ENCODE results near the gene IKZF3.
"Not testable (repeated sequence)": the region's sequence is repeated elsewhere in the genome, so short reads cannot be mapped to it uniquely, and the experiment has no call there.

IKZF3 gene

DNA sequence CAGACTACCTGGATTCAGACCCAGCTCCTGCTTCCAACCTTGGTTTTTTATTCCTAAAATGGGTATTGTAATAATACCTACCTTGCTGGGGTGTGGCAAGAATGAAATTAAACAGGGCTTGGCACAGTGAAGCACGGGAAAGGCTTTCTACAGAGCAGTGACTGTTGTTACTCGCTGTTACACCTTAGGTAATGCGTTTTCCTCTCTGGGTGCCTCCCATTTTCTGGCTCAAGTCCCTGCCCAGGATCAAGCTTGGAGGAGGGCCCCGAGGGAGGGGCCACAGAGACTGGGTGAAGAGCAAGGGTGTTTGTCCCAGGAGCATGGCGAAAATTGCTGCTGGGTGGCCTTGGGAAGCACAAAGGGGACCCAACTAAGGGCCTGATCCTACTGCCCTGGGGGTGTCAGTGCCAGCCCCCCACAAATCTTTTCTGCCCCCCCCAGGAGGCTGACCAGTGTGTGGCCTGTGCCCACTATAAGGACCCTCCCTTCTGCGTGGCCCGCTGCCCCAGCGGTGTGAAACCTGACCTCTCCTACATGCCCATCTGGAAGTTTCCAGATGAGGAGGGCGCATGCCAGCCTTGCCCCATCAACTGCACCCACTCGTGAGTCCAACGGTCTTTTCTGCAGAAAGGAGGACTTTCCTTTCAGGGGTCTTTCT, 147.1 kb downstream of the IKZF3 start:
- intact Hi-C loops (cut with micrococcal nuclease) = no loop called here
- no peaks in the 10 kb centered on the region for H3K4me1 Mint-ChIP-seq (ENCODE audit: low read depth)
- H3K4me3 Mint-ChIP-seq = no peak overlapping the region
- H3K27me3 Mint-ChIP-seq = no peaks in the 10 kb centered on the region
- no peaks in the 10 kb centered on the region for H3K36me3 Mint-ChIP-seq (ENCODE audit: low read depth)
- H3K27ac Mint-ChIP-seq = no peak overlapping the region
- no peaks in the 10 kb centered on the region for H3K9me3 Mint-ChIP-seq

DNA sequence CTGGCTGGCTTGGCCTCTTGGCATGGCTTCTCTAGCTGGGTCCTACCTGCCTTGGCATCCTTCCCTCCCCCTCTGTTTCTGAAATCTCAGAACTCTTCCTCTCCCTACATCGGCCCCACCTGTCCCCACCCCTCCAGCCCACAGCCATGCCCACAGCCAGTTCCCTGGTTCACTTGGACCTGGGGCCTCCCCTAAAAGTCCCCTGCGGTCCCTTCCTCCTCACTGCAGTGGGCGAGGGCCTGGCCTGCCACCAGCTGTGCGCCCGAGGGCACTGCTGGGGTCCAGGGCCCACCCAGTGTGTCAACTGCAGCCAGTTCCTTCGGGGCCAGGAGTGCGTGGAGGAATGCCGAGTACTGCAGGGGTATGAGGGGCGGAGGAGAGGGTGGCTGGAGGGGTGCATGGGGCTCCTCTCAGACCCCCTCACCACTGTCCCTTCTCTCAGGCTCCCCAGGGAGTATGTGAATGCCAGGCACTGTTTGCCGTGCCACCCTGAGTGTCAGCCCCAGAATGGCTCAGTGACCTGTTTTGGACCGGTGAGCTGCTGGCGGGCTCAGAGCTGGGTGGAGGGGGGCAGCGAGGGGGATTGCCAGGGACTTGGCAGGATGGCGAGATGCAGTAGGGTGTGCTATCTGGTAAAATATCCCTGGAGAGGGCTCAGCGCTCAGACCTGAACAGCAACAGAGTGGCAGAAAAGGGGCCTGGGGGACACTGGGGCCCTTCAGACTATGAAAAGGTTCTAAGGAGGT, 147.9 kb downstream of the IKZF3 start:
- no peaks in the 10 kb centered on the region for H3K4me1 Mint-ChIP-seq (ENCODE audit: low read depth)
- H3K27ac Mint-ChIP-seq = no peak overlapping the region
- no peaks in the 10 kb centered on the region for H3K9me3 Mint-ChIP-seq
- no peak overlapping the region for H3K4me3 Mint-ChIP-seq
- intact Hi-C loops (cut with micrococcal nuclease) = no loop called here
- no peaks in the 10 kb centered on the region for H3K27me3 Mint-ChIP-seq
- no peaks in the 10 kb centered on the region for H3K36me3 Mint-ChIP-seq (ENCODE audit: low read depth)

DNA sequence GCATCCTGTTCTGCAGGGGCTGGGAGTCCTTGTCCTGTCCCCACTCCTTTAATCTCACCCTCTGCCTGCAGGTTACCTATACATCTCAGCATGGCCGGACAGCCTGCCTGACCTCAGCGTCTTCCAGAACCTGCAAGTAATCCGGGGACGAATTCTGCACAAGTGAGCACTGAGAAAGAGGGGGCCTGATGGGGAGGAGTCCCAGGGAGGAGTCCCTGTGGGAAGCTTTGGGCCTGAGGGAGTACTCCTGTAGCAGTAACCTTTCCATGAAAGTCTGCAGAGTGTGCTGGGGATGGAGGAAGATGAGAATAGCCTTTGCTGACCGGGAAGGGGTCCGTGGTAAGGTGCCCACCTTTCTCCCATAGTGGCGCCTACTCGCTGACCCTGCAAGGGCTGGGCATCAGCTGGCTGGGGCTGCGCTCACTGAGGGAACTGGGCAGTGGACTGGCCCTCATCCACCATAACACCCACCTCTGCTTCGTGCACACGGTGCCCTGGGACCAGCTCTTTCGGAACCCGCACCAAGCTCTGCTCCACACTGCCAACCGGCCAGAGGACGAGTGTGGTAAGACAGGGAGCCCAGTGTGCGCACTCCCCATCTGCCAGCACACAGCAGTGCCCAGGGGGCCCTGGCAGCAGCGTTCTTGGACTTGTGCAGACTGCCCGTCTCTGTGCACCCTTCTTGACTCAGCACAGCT, 148.6 kb downstream of the IKZF3 start:
- intact Hi-C loops (cut with micrococcal nuclease) = no loop called here
- Mint-ChIP-seq H3K4me3 (no peak overlapping the region), H3K9me3 (no peaks in the 10 kb centered on the region), H3K36me3 (ENCODE audit: low read depth) (no peaks in the 10 kb centered on the region), H3K27ac (no peak overlapping the region), H3K27me3 (no peaks in the 10 kb centered on the region), H3K4me1 (ENCODE audit: low read depth) (no peaks in the 10 kb centered on the region)

DNA sequence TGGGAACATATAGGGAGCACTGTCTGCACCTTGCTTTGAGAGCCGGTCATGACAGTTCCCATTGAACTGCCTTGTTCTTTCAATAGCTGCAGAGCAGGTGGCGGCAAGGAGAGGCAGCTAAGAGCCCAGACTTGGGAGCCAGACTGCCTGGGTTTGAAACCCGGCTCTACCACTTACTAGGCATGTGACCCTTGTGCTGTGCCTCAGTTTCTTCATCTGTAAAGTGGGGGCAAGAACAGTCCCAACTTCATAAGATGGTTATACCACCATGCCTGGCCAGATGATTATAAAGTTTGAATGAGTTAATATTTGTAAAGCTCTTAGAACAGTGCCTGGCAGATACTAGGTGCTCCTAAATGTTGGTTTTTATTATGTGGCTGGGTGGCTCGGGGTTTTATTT, 149.9 kb downstream of the IKZF3 start:
- Mint-ChIP-seq H3K36me3 (ENCODE audit: low read depth) (no peaks in the 10 kb centered on the region), H3K9me3 (no peaks in the 10 kb centered on the region), H3K27ac (no peak overlapping the region), H3K4me1 (ENCODE audit: low read depth) (no peaks in the 10 kb centered on the region), H3K27me3 (peaks cover 2% of the 10 kb centered on the region), H3K4me3 (no peak overlapping the region)
- intact Hi-C loops (cut with micrococcal nuclease) = no loop called here

DNA sequence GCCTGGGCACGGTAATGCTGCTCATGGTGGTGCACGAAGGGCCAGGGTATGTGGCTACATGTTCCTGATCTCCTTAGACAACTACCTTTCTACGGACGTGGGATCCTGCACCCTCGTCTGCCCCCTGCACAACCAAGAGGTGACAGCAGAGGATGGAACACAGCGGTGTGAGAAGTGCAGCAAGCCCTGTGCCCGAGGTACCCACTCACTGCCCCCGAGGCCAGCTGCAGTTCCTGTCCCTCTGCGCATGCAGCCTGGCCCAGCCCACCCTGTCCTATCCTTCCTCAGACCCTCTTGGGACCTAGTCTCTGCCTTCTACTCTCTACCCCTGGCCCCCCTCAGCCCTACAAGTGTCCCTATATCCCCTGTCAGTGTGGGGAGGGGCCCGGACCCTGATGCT, 152.3 kb downstream of the IKZF3 start:
- no peaks in the 10 kb centered on the region for H3K4me1 Mint-ChIP-seq (ENCODE audit: low read depth)
- no peak overlapping the region for H3K4me3 Mint-ChIP-seq
- peaks cover 2% of the 10 kb centered on the region for H3K27me3 Mint-ChIP-seq
- intact Hi-C loops (cut with micrococcal nuclease) = no loop called here
- H3K9me3 Mint-ChIP-seq = no peaks in the 10 kb centered on the region
- H3K36me3 Mint-ChIP-seq (ENCODE audit: low read depth) = no peaks in the 10 kb centered on the region
- no peak overlapping the region for H3K27ac Mint-ChIP-seq

DNA sequence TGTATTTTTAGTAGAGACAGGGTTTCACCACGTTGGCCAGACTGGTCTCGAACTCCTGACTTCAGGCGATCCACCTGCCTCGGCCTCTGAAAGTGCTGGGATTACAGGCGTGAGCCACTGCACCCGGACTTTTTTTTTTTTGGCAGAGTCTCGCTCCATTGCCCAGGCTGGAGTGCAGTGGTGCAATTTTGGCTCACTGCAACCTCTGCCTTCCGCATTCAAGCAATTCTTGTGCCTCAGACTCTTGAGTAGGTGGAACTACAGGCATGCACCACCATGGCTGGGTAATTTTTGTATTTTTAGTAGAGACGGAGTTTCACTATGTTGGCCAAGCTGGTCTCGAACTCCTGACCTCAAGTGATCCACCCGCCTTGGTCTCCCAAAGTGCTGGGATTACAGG, 153.0 kb downstream of the IKZF3 start:
- intact Hi-C loops (cut with micrococcal nuclease); H3K27me3 Mint-ChIP-seq; H3K36me3 Mint-ChIP-seq (ENCODE audit: low read depth); H3K27ac Mint-ChIP-seq; H3K9me3 Mint-ChIP-seq; H3K4me3 Mint-ChIP-seq; H3K4me1 Mint-ChIP-seq (ENCODE audit: low read depth): not testable (repeated sequence)

DNA sequence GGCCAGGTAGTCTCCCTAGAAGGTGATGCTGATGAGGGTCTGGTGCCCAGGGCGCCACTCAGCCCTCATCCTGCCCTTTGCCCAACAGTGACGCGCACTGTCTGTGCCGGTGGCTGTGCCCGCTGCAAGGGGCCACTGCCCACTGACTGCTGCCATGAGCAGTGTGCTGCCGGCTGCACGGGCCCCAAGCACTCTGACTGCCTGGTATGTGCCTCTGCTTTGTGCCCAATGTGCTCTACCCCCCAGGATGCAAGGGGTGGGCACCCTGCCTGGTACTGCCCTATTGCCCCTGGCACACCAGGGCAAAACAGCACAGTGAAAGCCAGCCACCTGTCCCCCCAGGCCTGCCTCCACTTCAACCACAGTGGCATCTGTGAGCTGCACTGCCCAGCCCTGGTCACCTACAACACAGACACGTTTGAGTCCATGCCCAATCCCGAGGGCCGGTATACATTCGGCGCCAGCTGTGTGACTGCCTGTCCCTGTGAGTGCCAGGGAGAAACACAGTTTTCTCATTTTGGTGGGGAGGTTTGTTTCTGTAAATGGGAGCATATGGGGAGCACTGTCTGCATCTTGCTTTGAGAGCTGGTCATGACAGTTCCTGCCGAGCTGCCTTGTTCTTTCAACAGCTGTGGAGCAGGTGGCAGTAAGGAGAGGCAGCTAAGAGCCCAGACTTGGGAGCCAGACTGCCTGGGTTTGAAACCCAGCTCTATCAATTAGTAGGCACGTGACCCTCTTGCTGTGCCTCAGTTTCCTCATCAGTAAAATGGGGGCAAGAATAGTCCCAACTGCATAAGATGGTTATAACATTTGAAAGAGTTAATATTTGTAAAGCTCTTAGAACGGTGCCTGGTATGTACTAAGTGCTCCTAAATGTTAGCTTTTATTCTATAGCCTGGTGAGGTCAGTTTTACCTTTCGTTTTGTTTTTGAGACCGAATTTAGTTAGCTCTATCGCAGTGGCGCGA, 153.8 kb downstream of the IKZF3 start:
- Mint-ChIP-seq H3K9me3 (no peaks in the 10 kb centered on the region), H3K27ac (no peak overlapping the region), H3K4me1 (ENCODE audit: low read depth) (no peaks in the 10 kb centered on the region), H3K4me3 (no peak overlapping the region), H3K36me3 (ENCODE audit: low read depth) (no peaks in the 10 kb centered on the region), H3K27me3 (peaks cover 2% of the 10 kb centered on the region)
- intact Hi-C loops (cut with micrococcal nuclease) = no loop called here

DNA sequence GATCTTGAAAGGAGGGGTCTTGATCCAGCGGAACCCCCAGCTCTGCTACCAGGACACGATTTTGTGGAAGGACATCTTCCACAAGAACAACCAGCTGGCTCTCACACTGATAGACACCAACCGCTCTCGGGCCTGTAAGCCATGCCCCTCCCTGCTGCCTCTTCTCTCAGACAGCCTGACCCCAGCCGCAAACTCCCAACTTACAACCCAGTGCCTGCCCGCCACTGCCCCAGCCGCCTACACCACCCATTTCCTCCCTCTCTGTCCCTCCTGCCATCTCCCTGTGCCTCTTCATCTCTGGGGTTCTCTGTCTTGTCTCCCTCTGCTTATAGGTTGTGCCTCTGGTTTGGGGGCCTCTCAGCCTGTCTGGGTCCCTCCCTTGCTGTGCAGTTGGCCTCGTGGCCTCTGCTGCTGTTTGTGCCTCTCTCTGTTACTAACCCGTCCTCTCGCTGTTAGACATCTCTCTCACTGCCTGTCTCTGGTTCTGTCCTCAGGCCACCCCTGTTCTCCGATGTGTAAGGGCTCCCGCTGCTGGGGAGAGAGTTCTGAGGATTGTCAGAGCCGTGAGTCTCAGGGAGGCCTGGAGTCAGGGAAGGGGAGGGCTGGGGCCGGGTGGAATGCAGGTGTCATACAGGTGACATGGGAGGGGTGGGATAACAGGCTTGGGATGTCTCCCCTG, 154.7 kb downstream of the IKZF3 start:
- intact Hi-C loops (cut with micrococcal nuclease) = no loop called here
- Mint-ChIP-seq H3K9me3 (no peaks in the 10 kb centered on the region), H3K27me3 (peaks cover 2% of the 10 kb centered on the region), H3K4me3 (no peak overlapping the region), H3K36me3 (ENCODE audit: low read depth) (no peaks in the 10 kb centered on the region), H3K4me1 (ENCODE audit: low read depth) (no peaks in the 10 kb centered on the region), H3K27ac (no peak overlapping the region)
